K562 treated with DMSO at 1 percent for 48 hours (cell line): Measurements from ENCODE around the gene NEIL1. TPM values are rescaled to one million over a fixed set of nuclear protein-coding genes. Genes with fewer than 3 reads are reported as not detected.

Experiments used
- total RNA-seq: library from RNA; unstranded; fragments of 300-600 nt; gene quantifications from 2 replicates; pipeline ENCODE4 v1.2.3, GENCODE V29; 2022; ENCODE audit warnings: low replicate concordance; ENCODE audit errors: extremely low read depth

NEIL1 gene, protein sequence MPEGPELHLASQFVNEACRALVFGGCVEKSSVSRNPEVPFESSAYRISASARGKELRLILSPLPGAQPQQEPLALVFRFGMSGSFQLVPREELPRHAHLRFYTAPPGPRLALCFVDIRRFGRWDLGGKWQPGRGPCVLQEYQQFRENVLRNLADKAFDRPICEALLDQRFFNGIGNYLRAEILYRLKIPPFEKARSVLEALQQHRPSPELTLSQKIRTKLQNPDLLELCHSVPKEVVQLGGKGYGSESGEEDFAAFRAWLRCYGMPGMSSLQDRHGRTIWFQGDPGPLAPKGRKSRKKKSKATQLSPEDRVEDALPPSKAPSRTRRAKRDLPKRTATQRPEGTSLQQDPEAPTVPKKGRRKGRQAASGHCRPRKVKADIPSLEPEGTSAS
- total RNA-seq, result not detected in 2 replicates

DNA sequence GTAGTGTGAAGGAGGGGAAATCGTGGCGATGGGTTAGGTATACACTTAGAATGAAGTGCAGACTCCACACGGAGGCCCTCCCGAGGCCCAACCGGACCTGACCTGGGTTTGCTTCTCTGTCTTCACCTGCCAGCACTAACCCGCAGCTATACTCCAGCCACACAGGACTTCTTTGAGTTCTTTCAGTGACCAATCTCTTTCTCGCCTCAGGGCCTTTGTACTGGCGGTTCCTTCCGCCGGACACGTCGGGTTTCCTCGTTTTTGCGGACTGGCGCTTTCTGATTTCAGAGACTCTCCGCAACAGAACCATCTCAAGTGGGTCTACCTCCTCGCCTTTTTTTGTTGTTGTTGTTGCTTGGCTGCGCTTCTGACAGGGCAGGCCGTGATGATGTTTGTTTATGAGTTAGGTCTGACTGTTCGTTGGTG is at the start of gene NEIL1:
TSS of gene NEIL1 (plus strand) at position 244 of the 426 bp plus-strand sequence. CDS start 1,867 bp downstream, outside the sequence.

DNA sequence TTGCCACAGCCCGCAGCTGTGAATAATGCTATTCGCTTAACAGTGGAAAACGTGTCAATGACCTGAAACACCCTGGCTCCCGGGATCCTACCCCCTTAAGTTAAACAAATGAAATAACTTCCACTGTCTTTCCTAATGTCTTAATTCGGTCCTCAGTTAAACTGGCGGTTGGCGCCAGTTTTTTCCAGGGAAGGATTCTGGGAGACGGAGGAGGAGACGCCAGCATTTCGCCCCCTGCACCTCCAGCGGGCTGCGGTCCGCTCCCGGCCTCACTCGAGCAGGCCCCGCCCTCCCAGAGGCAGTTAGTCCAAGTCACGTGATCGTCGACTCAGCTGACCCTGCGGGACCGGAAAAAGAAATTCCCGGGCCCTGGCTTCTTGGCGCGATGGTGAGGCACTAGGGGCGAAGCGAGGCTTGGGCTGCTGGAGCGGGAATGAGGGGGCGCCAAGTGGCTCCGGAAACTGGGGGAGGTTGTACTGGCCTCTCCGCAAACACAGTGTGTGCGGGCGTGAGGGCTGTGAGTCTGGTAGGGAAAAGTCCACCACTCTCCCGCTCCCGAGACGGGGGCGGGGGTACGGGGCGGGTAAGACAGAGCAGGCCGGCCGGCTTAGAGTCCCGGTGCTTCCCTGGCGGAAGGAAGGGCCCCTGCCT is 11.0 kb upstream of the NEIL1 start, which contains the start of gene COMMD4:
TSS of gene COMMD4 (plus strand) at position 359 of the 651 bp plus-strand sequence. CDS start at position 386, 27 bp downstream.

DNA sequence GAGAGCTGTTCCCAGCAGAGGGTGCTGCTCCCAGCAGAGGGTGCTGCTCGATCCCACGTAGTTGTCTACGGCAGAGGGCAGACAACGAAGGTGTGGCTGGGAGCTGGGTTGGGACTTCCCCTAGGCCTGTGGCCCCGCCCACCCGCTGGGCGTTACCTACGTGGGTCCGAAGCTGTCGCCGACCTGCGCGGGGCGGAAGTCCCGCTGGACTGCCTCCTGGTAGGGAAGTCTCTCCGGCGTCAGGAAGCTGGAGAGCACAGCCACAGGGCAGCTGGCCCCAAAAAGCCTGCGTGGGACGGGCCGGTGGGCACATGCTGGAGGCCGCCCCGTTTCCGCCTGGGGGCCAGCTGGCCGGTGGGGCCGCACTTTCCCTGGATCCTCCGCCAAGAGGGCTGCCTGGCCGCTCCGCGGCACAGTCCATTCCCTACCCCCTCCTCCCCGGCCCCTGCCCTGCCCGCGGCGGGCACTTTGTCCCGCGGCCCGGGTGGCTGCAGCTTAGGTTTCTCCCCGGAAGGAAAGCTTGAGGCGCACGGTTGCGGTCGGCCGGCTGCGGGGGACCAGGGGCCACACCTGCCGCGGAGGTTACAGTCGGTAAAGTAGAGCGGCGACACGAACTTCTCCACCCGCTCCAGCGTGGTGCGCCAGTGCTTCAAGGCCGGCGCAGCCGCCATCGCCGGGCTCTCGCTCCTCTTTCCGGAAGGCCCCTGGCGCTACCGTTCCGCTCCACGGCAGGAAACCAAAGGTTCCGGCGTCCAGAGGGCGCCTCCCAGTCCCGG is 21.3 kb downstream of the NEIL1 start, which contains the start of gene MAN2C1:
TSS of gene MAN2C1 (minus strand) at position 695 of the 776 bp plus-strand sequence. CDS start at position 671, 24 bp downstream.

Other genes starting within 250 kb of the NEIL1 start
- not detected in 2 replicates for gene C15orf39, start 145.2 kb upstream of the NEIL1 start, total RNA-seq
- not detected in 2 replicates for gene GOLGA6C, start 88.7 kb upstream of the NEIL1 start, total RNA-seq
- gene GOLGA6D, start 64.2 kb upstream of the NEIL1 start, total RNA-seq, result not detected in 2 replicates
- gene COMMD4, start 11.0 kb upstream of the NEIL1 start, total RNA-seq, result not detected in 2 replicates
- not detected in 2 replicates for gene MAN2C1, start 21.6 kb downstream of the NEIL1 start, total RNA-seq
- not detected in 2 replicates for gene SIN3A, start 104.7 kb downstream of the NEIL1 start, total RNA-seq
- not detected in 2 replicates for gene PTPN9, start 232.3 kb downstream of the NEIL1 start, total RNA-seq